ENCODE measurements around the gene CARD19. TPM values are rescaled to one million over a fixed set of nuclear protein-coding genes. Genes with fewer than 3 reads are reported as not detected.

Gene CARD19, protein sequence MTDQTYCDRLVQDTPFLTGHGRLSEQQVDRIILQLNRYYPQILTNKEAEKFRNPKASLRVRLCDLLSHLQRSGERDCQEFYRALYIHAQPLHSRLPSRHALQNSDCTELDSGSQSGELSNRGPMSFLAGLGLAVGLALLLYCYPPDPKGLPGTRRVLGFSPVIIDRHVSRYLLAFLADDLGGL
- total RNA-seq (10 to 100 TPM; 57.8 to 64.2 TPM), polyA plus RNA-seq (10 to 100 TPM; 65.6 to 88.7 TPM)

DNA sequence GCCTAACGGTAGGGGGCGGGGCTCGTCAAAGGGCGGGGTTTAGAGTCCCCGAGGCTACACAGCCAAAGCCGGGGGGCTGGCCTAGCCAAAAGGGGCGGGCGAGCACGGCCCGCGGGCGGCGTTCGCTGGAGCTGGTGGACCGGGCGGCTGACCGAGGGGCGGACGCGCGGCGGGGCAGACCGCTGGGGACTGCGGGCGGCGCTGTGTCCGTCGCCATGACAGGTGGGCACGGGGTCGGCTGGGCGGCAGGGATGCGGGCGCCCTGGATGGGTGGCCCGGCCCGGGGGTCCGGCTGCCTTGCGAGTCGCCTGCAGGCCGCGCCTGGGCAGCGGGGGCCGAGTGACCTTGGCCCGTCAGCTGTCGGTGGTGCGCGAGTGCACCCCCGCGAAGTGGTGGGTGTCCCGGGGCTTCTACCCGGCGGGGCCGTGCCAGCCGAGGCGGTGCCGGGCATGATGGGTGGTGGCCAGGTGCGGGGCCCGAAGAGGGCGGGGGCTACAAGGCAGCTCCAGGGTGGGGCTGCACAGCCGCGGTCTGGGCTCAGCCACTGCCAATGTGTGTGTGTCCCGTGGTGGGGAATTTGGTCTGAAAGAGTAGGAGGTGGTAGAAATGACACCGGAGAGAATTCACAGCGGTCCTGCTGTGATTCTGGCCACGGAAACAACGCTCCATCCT lies at the start of gene CARD19:
CARD19 (plus strand) TSS at position 87 of the 672 bp plus-strand sequence; CDS start at position 216, 129 bp downstream.
- H3K4me1 Mint-ChIP-seq = peaks cover 47 to 84% (median 70%) of the 10 kb centered on the region in 4 donors

DNA sequence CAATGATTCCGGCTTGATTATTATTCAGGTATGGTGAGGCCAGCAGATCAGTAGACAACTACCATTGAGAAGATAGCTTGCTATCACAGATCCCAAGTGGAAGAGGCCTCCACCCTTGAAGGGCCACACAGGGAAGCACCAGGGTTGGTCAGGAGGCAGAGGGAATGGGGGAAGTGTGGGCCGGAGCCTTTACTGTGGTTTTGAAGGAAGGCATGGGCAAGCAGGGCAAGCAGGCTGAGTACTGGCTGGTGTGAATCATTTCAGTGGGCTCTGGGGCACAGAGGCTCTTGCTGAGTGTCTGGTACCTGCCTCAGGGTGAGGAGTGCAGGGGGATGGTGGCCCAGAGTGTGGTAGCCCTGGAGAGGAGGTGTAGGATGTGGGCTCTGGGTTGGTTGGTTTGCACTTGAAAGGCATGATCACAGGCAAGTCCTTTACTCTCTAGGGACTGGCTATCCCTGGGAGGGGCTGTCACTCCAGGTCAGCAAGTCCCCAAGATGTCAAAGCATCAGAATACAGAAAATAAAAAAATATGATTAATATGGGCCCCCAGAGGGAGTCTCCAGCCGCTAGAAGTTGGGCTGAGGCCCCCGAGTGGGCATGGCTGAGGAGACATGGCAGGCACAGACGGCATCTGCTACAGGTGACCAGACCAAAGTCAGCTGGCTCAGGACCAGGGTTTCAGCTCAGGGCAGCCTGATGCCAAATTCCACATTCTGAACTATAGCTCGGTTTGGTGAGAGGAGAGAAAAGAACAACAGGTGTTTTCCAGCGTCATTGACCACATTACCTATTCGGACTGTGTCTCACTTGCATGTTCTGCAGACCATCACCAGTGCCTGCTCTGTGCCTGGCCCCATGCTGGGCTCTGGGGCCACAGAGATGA lies 47.2 kb upstream of the CARD19 start:
- Histone ChIP-seq H3K27me3 (ENCODE audit: insufficient read depth, low read length) (no peaks in the 10 kb centered on the region), H3K9me3 (ENCODE audit: control insufficient read depth in 1 of 2, low read length in 2 of 2) (no peaks in the 10 kb centered on the region), H3K4me3 (ENCODE audit: low read length in 2 of 2) (no peak overlapping the region), H3K27ac (ENCODE audit: low read depth, low read length) (no peak overlapping the region), H3K36me3 (ENCODE audit: insufficient read depth, low read length) (no peaks in the 10 kb centered on the region), H3K4me1 (ENCODE audit: insufficient read depth, low read length) (peaks cover 11% of the 10 kb centered on the region)
- no peaks in the 10 kb centered on the region for H3K9me3 Mint-ChIP-seq
- peak in 1 of 5 donors; percentile 32 for DNase-seq
- H3K36me3 Mint-ChIP-seq = no peaks in the 10 kb centered on the region
- H3K27me3 Mint-ChIP-seq = no peaks in the 10 kb centered on the region
- H3K4me3 Mint-ChIP-seq = peak overlapping the region in 2 of 8 donors; percentile 27 to 35
- ChIA-PET POLR2A (ENCODE audit: partially characterized antibody) (interaction anchor here (0.6 to 23.2 kb wide), 4 partner anchors 12 to 29 kb away, joined by 4 to 654 read pairs (median 14); no protein-coding TSS in a partner anchor), CTCF (ENCODE audit: partially characterized antibody) (no interaction called here)
- intact Hi-C loops (cut with micrococcal nuclease) = no loop called here
- H3K4me1 Mint-ChIP-seq = peaks cover 8 to 34% (median 10%) of the 10 kb centered on the region in 4 donors
- H3K27ac Mint-ChIP-seq = peak overlapping the region in 2 of 7 donors; percentile 51 to 52

More for the DNA sequence above, at the start of gene CARD19:
- H3K4me3 ChIP-seq (ENCODE audit: low read length in 2 of 2) = peak within 1 kb of the TSS; percentile 65 to 93
- peaks cover under 1 to 8% of the 10 kb centered on the region in 2 donors for H3K36me3 Mint-ChIP-seq
- intact Hi-C loops (cut with micrococcal nuclease) = loop anchor here (1.0 to 10.0 kb wide), 9 partner anchors 39 to 1069 kb away; partner anchors contain the start of genes FAM120AOS, IPPK, NINJ1 and ZNF484
- H3K36me3 ChIP-seq (ENCODE audit: insufficient read depth, low read length) = no peaks in the 10 kb centered on the region
- peaks cover 69% of the 10 kb centered on the region for H3K4me1 ChIP-seq (ENCODE audit: insufficient read depth, low read length)
- no peaks in the 10 kb centered on the region for H3K27me3 Mint-ChIP-seq
- DNase-seq = peak in 4 of 5 donors; percentile 55 to 77 (median 62)
- POLR2A ChIA-PET (ENCODE audit: partially characterized antibody) = interaction anchor here (0.7 to 6.6 kb wide), 26 partner anchors 8 to 470 kb away, joined by 3 to 96 read pairs (median 8); partner anchors contain the start of gene NINJ1
- peak within 1 kb of the TSS; percentile 92 to 99 (median 98) for H3K27ac Mint-ChIP-seq
- H3K4me3 Mint-ChIP-seq = peak within 1 kb of the TSS; percentile 88 to 95 (median 90)
- H3K9me3 ChIP-seq (ENCODE audit: control insufficient read depth in 1 of 2, low read length in 2 of 2) = no peaks in the 10 kb centered on the region
- H3K27me3 ChIP-seq (ENCODE audit: insufficient read depth, low read length) = no peaks in the 10 kb centered on the region
- H3K27ac ChIP-seq (ENCODE audit: low read depth, low read length) = peak within 1 kb of the TSS; percentile 95
- CTCF ChIA-PET (ENCODE audit: partially characterized antibody) = interaction anchor here (0.7 to 4.0 kb wide), 4 partner anchors 12 to 90 kb away, joined by 3 to 26 read pairs (median 4); no protein-coding TSS in a partner anchor
- peaks cover 0 to 3% (median 0%) of the 10 kb centered on the region in 8 donors for H3K9me3 Mint-ChIP-seq

DNA sequence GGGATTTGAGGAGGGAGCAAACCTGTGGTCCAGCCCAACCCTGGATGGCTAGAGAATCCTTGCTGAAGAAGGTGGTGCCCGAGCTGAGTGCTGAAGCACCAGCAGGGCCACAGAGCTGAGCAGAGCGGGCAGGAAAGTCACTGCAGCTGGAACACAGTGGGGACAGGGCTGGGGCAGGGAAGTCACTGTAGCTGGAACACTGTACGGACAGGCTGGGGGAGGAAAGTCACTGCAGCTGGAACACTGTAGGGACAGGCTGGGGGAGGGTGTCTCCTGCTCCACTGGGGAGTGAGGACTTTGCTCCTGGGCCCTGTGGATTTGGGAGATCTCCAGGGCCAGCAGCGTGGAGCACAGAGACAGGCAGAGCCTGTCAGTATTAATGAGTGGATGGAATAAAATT lies 46.5 kb upstream of the CARD19 start:
- H3K4me1 Mint-ChIP-seq = peaks cover 7 to 34% (median 9%) of the 10 kb centered on the region in 4 donors
- no peaks in the 10 kb centered on the region for H3K27me3 ChIP-seq (ENCODE audit: insufficient read depth, low read length)
- no peaks in the 10 kb centered on the region for H3K9me3 Mint-ChIP-seq
- no peaks in the 10 kb centered on the region for H3K36me3 Mint-ChIP-seq
- no peaks in the 10 kb centered on the region for H3K27me3 Mint-ChIP-seq
- H3K4me1 ChIP-seq (ENCODE audit: insufficient read depth, low read length) = peaks cover 11% of the 10 kb centered on the region
- CTCF ChIA-PET (ENCODE audit: partially characterized antibody) = interaction anchor here (1.3 kb wide), 1 partner anchor 94 kb away, joined by 3 read pairs; no protein-coding TSS in a partner anchor
- POLR2A ChIA-PET (ENCODE audit: partially characterized antibody) = interaction anchor here (5.1 to 23.2 kb wide), 2 partner anchors 15 to 17 kb away, joined by 21 to 654 read pairs; no protein-coding TSS in a partner anchor
- intact Hi-C loops (cut with micrococcal nuclease) = no loop called here
- H3K36me3 ChIP-seq (ENCODE audit: insufficient read depth, low read length) = no peaks in the 10 kb centered on the region
- DNase-seq = no peak
- H3K9me3 ChIP-seq (ENCODE audit: control insufficient read depth in 1 of 2, low read length in 2 of 2) = no peaks in the 10 kb centered on the region
- peak overlapping the region in 3 of 7 donors; percentile 35 to 58 (median 51) for H3K27ac Mint-ChIP-seq
- H3K4me3 ChIP-seq (ENCODE audit: low read length in 2 of 2) = no peak overlapping the region
- H3K27ac ChIP-seq (ENCODE audit: low read depth, low read length) = no peak overlapping the region
- H3K4me3 Mint-ChIP-seq = no peak overlapping the region

DNA sequence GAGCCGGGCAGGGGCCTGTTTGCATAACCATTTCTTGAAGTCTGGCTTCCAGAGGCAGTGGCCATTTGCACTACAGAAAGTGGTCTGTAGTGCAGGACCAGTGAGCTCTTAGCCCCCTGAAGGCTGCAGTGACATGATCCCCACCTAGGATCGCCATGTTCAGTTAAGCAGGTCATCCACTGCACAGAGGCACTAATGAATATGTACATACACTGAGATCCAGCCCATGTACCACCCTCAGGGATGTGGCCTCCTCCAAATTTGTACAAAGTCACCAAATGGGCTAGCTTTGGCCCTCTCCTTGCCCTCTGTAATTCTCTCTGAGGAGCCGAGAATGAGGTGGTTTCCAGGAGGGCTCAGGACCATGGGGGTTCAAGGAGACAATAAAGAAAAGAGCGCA lies 45.8 kb upstream of the CARD19 start:
- no peak overlapping the region for H3K27ac ChIP-seq (ENCODE audit: low read depth, low read length)
- Mint-ChIP-seq H3K4me3 (no peak overlapping the region), H3K4me1 (peaks cover 7 to 39% (median 12%) of the 10 kb centered on the region in 4 donors), H3K27ac (peak overlapping the region in 1 of 7 donors; percentile 42), H3K36me3 (no peaks in the 10 kb centered on the region), H3K27me3 (no peaks in the 10 kb centered on the region), H3K9me3 (no peaks in the 10 kb centered on the region)
- no peaks in the 10 kb centered on the region for H3K9me3 ChIP-seq (ENCODE audit: control insufficient read depth in 1 of 2, low read length in 2 of 2)
- peaks cover 18% of the 10 kb centered on the region for H3K4me1 ChIP-seq (ENCODE audit: insufficient read depth, low read length)
- POLR2A ChIA-PET (ENCODE audit: partially characterized antibody) = interaction anchor here (5.1 to 23.2 kb wide), 2 partner anchors 14 to 17 kb away, joined by 21 to 654 read pairs; no protein-coding TSS in a partner anchor
- no peak overlapping the region for H3K4me3 ChIP-seq (ENCODE audit: low read length in 2 of 2)
- CTCF ChIA-PET (ENCODE audit: partially characterized antibody) = interaction anchor here (1.3 kb wide), 1 partner anchor 95 kb away, joined by 3 read pairs; no protein-coding TSS in a partner anchor
- H3K36me3 ChIP-seq (ENCODE audit: insufficient read depth, low read length) = no peaks in the 10 kb centered on the region
- no peaks in the 10 kb centered on the region for H3K27me3 ChIP-seq (ENCODE audit: insufficient read depth, low read length)
- DNase-seq = no peak
- intact Hi-C loops (cut with micrococcal nuclease) = no loop called here

DNA sequence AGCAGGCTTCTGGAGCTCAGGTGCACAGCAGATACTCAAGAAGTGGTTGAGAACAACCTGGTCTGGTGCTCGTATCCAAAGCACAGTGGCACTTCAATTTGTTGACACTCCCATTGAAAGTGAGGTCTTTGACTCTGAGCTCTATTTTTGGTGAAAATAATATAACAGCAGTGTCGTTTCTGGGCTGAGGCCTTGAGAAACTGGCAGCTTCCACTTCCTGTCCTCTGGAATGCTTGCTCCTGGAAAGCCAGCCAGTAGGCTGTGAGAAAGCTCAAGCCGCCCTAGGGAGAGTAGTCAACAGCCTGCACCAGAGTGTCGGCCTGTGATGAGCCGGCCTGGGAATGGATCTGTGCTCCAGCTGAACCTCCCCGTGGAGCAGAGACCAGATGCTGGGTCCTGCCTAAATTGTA lies 44.3 kb upstream of the CARD19 start:
- intact Hi-C loops (cut with micrococcal nuclease) = no loop called here
- H3K9me3 Mint-ChIP-seq = peaks cover 0 to 2% (median 0%) of the 10 kb centered on the region in 8 donors
- Histone ChIP-seq H3K27me3 (ENCODE audit: insufficient read depth, low read length) (no peaks in the 10 kb centered on the region), H3K4me3 (ENCODE audit: low read length in 2 of 2) (no peak overlapping the region), H3K4me1 (ENCODE audit: insufficient read depth, low read length) (peaks cover 24% of the 10 kb centered on the region), H3K9me3 (ENCODE audit: control insufficient read depth in 1 of 2, low read length in 2 of 2) (no peaks in the 10 kb centered on the region), H3K27ac (ENCODE audit: low read depth, low read length) (no peak overlapping the region), H3K36me3 (ENCODE audit: insufficient read depth, low read length) (no peaks in the 10 kb centered on the region)
- no peaks in the 10 kb centered on the region for H3K27me3 Mint-ChIP-seq
- POLR2A ChIA-PET (ENCODE audit: partially characterized antibody) = interaction anchor here (1.4 to 23.2 kb wide), 4 partner anchors 13 to 31 kb away, joined by 3 to 654 read pairs (median 14); no protein-coding TSS in a partner anchor
- H3K4me1 Mint-ChIP-seq = peaks cover 9 to 49% (median 20%) of the 10 kb centered on the region in 4 donors
- H3K4me3 Mint-ChIP-seq = no peak overlapping the region
- no peak for DNase-seq
- H3K27ac Mint-ChIP-seq = peak overlapping the region in 2 of 7 donors; percentile 49 to 84
- H3K36me3 Mint-ChIP-seq = no peaks in the 10 kb centered on the region
- CTCF ChIA-PET (ENCODE audit: partially characterized antibody) = interaction anchor here (0.6 to 1.2 kb wide), 3 partner anchors 13 to 55 kb away, joined by 3 to 4 read pairs (median 3); no protein-coding TSS in a partner anchor

DNA sequence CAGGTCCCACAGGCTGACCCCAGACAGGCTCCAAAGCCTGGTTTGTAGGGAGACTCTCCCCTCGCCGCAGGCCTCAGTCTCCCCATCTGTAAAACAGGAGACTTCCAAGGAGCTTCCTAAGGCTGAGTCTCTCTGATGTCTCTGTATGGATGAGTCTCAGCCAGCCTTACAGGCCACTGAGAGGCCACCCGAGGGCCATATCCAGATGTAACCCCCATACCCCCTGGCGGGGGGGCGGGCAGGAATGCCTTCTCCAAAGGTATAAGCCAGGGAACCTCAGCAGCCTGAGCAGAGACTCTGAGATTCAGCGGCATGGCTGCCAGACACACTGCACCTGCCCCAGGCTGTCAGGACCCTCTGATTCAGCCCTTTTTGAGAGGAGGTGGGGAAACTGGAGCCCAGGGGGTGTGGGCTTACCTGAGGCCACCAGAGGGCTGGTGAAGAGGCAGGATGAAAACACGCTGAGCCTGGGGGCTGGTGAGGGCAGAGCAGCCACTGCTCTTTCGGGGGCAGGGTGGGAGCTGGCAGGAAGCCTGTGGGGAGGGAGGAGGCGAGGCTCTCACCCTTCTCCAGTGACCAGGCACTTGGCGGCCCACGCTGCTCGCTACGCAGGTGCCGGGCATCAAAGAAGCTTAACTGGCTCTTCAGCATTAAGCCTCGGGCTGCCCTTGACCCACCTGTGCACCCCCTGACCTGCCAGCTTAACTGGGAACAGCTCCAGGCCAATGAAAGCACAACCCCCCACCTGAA lies 43.1 kb upstream of the CARD19 start:
- no peak for DNase-seq
- ChIA-PET POLR2A (ENCODE audit: partially characterized antibody) (interaction anchor here (4.9 to 23.2 kb wide), 2 partner anchors 11 to 20 kb away, joined by 25 to 654 read pairs; no protein-coding TSS in a partner anchor), CTCF (ENCODE audit: partially characterized antibody) (interaction anchor here (1.4 to 2.0 kb wide), 4 partner anchors 12 to 96 kb away, joined by 3 to 7 read pairs (median 4); no protein-coding TSS in a partner anchor)
- no peaks in the 10 kb centered on the region for H3K36me3 Mint-ChIP-seq
- peaks cover 8 to 54% (median 28%) of the 10 kb centered on the region in 4 donors for H3K4me1 Mint-ChIP-seq
- Histone ChIP-seq H3K9me3 (ENCODE audit: control insufficient read depth in 1 of 2, low read length in 2 of 2) (no peaks in the 10 kb centered on the region), H3K4me3 (ENCODE audit: low read length in 2 of 2) (no peak overlapping the region), H3K27me3 (ENCODE audit: insufficient read depth, low read length) (no peaks in the 10 kb centered on the region), H3K36me3 (ENCODE audit: insufficient read depth, low read length) (no peaks in the 10 kb centered on the region), H3K27ac (ENCODE audit: low read depth, low read length) (no peak overlapping the region), H3K4me1 (ENCODE audit: insufficient read depth, low read length) (peaks cover 33% of the 10 kb centered on the region)
- H3K27ac Mint-ChIP-seq = peak overlapping the region in 1 of 7 donors; percentile 76
- intact Hi-C loops (cut with micrococcal nuclease) = no loop called here
- H3K27me3 Mint-ChIP-seq = no peaks in the 10 kb centered on the region
- peaks cover 0 to 2% (median 0%) of the 10 kb centered on the region in 8 donors for H3K9me3 Mint-ChIP-seq
- no peak overlapping the region for H3K4me3 Mint-ChIP-seq
